ENCODE results near the gene PRKN.

GRCh38 chr6:161414180-161414579 lies 1313.4 kb downstream of the PRKN start:
- TF ChIP-seq LEF1 (IDR thresholded peaks at IDR 0.05; ENCODE audit: borderline replicate concordance) (no peak), SP1 (IDR thresholded peaks at IDR 0.05) (no peak), FOXM1 (IDR thresholded peaks at IDR 0.05; ENCODE audit: borderline replicate concordance) (no peak), HDGF (IDR thresholded peaks at IDR 0.05; ENCODE audit: borderline replicate concordance) (no peak), PKNOX1 (IDR thresholded peaks at IDR 0.05) (no peak), FOXA1 (IDR thresholded peaks at IDR 0.05) (no peak), ELF4 (IDR thresholded peaks at IDR 0.05) (no peak), BHLHE40 (IDR thresholded peaks at IDR 0.05; ENCODE audit: borderline replicate concordance) (no peak)

Data from HEK293T (cell line).